Trophoblast cell (in vitro differentiated cells and primary cell): ENCODE measurements around the gene RTRAF.

ENCODE experiments used
- DNase-seq, 2 donors: peaks; one replicate each; pipeline ENCODE4 v3.0.0-alpha.2; 2016
- H2AFZ ChIP-seq: 2 replicates; pipeline ENCODE4 v1.6.1; 2013; ENCODE audit warnings: low read length, moderate library complexity, mild to moderate bottlenecking; ENCODE audit not compliant: insufficient read depth, poor library complexity
- H2AK5ac ChIP-seq: 2 replicates; pipeline ENCODE4 v1.6.1; 2013; ENCODE audit warnings: mild to moderate bottlenecking, low read length
- H2BK120ac ChIP-seq: 2 replicates; pipeline ENCODE4 v1.6.1; 2013; ENCODE audit warnings: low read length, mild to moderate bottlenecking, moderate library complexity; ENCODE audit not compliant: insufficient read depth, poor library complexity
- H2BK12ac ChIP-seq: 2 replicates; pipeline ENCODE4 v1.6.1; 2013; ENCODE audit warnings: mild to moderate bottlenecking, low read length, moderate library complexity
- H2BK5ac ChIP-seq: 2 replicates; pipeline ENCODE4 v1.6.1; 2013; ENCODE audit warnings: low read length, low read depth, moderate library complexity, mild to moderate bottlenecking; ENCODE audit not compliant: poor library complexity
- H3K14ac ChIP-seq: 2 replicates; pipeline ENCODE4 v1.6.1; 2013; ENCODE audit warnings: mild to moderate bottlenecking, low read length
- H3K18ac ChIP-seq: 2 replicates; pipeline ENCODE4 v1.6.1; 2013; ENCODE audit warnings: mild to moderate bottlenecking, low read length
- H3K23ac ChIP-seq: 2 replicates; pipeline ENCODE4 v1.6.1; 2013; ENCODE audit warnings: low read length
- H3K27ac ChIP-seq: 2 replicates; pipeline ENCODE4 v1.5.1; 2013; ENCODE audit warnings: low read depth, mild to moderate bottlenecking, inconsistent platforms, low read length, moderate library complexity
- H3K27me3 ChIP-seq: 2 replicates; pipeline ENCODE4 v1.6.1; 2013; ENCODE audit warnings: inconsistent platforms, mild to moderate bottlenecking, low read length, moderate library complexity; ENCODE audit not compliant: insufficient read depth
- H3K36me3 ChIP-seq, 2 experiments: 1 replicate in 1 of 2; 2 replicates in 1 of 2; pipeline ENCODE4 v1.6.1; 2013; ENCODE audit warnings: low read length in 2 of 2, mild to moderate bottlenecking in 2 of 2, moderate library complexity in 1 of 2; ENCODE audit not compliant: insufficient read depth in 2 of 2, control insufficient read depth in 1 of 2
- H3K4ac ChIP-seq: 2 replicates; pipeline ENCODE4 v1.6.1; 2013; ENCODE audit warnings: low read depth, mild to moderate bottlenecking, low read length, moderate library complexity
- H3K4me1 ChIP-seq, 2 experiments: 1 replicate in 1 of 2; 2 replicates in 1 of 2; pipeline ENCODE4 v1.6.1; 2013; ENCODE audit warnings: low read length in 2 of 2, mild to moderate bottlenecking in 2 of 2, moderate library complexity in 1 of 2; ENCODE audit not compliant: insufficient read depth in 2 of 2, control insufficient read depth in 1 of 2
- H3K4me2 ChIP-seq: 2 replicates; pipeline ENCODE4 v1.6.1; 2013; ENCODE audit warnings: inconsistent platforms, mild to moderate bottlenecking, low read length, moderate library complexity
- H3K4me3 ChIP-seq: 2 replicates; pipeline ENCODE4 v1.5.1; 2013; ENCODE audit warnings: mild to moderate bottlenecking, low read depth, low read length, inconsistent platforms
- H3K79me1 ChIP-seq: one replicate; pipeline ENCODE4 v1.6.1; 2013; ENCODE audit warnings: low read length
- H3K79me2 ChIP-seq: 2 replicates; pipeline ENCODE4 v1.6.1; 2013; ENCODE audit warnings: low read length, mild to moderate bottlenecking; ENCODE audit not compliant: control insufficient read depth, insufficient read depth, poor library complexity
- H3K9ac ChIP-seq: 2 replicates; pipeline ENCODE4 v1.6.1; 2013; ENCODE audit warnings: mild to moderate bottlenecking, low read length
- H3K9me3 ChIP-seq: 2 replicates; pipeline ENCODE4 v1.6.1; 2013; ENCODE audit warnings: low read depth, mild to moderate bottlenecking, control low read depth, inconsistent platforms, low read length; ENCODE audit not compliant: insufficient read depth
- H4K12ac ChIP-seq: 2 replicates; pipeline ENCODE4 v1.6.1; 2013; ENCODE audit warnings: low read depth, mild to moderate bottlenecking, low read length, moderate library complexity
- H4K8ac ChIP-seq: 2 replicates; pipeline ENCODE4 v1.6.1; 2013; ENCODE audit warnings: low read depth, mild to moderate bottlenecking, low read length, moderate library complexity
- H4K91ac ChIP-seq: one replicate; pipeline ENCODE4 v1.6.1; 2013; ENCODE audit warnings: low read depth, mild to moderate bottlenecking, low read length, moderate library complexity
- WGBS: extraction: QIAGEN DNeasy Blood & Tissue Kit; methylation state at CpG from one replicate; pipeline ENCODE4 v1.1.7; 2013; ENCODE audit warnings: missing lambda C conversion rate; ENCODE audit not compliant: insufficient read length, insufficient coverage; ENCODE audit errors: extremely low coverage; 5-methylcytosine and 5-hydroxymethylcytosine counted together

RTRAF gene

DNA sequence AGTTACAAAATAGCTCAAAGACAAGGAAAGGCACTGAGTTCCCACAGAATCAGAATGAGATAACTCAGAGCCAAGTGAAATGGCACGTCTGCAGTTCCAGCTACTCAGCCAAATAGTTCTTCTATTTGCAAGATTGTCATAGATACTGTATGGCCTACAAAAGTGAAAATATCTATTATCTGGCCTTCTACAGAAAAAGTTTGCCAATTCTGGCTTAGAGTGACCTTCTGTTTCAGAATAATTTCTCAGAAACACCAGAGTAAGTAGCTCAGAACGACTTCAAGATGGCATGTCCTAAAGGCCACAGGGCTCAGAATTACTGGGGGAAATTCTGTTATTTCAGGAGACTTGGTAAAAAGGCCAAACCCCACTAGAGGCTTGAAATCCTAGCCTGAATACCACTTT, 10.7 kb upstream of the RTRAF start:
- peak in 1 of 2 donors; percentile 41 for DNase-seq
- Histone ChIP-seq H2BK5ac (no peak overlapping the region), H2BK120ac (no peak overlapping the region), H3K23ac (no peak overlapping the region), H4K12ac (no peak overlapping the region), H3K4ac (no peak overlapping the region), H3K4me3 (no peak overlapping the region), H4K91ac (no peak overlapping the region), H2BK12ac (no peak overlapping the region), H3K18ac (no peak overlapping the region), H3K4me1 (no peaks in the 10 kb centered on the region), H3K4me2 (no peak overlapping the region), H3K14ac (no peak overlapping the region), H3K79me1 (no peaks in the 10 kb centered on the region), H3K79me2 (no peaks in the 10 kb centered on the region), H4K8ac (no peak overlapping the region), H3K36me3 (no peaks in the 10 kb centered on the region), H3K27me3 (no peaks in the 10 kb centered on the region), H2AFZ (no peak overlapping the region), H3K9ac (no peak overlapping the region), H3K27ac (no peak overlapping the region), H3K9me3 (peaks cover 1% of the 10 kb centered on the region), H2AK5ac (no peak overlapping the region)
- no CpG with 5 or more reads among the region's 2 CpGs for WGBS

DNA sequence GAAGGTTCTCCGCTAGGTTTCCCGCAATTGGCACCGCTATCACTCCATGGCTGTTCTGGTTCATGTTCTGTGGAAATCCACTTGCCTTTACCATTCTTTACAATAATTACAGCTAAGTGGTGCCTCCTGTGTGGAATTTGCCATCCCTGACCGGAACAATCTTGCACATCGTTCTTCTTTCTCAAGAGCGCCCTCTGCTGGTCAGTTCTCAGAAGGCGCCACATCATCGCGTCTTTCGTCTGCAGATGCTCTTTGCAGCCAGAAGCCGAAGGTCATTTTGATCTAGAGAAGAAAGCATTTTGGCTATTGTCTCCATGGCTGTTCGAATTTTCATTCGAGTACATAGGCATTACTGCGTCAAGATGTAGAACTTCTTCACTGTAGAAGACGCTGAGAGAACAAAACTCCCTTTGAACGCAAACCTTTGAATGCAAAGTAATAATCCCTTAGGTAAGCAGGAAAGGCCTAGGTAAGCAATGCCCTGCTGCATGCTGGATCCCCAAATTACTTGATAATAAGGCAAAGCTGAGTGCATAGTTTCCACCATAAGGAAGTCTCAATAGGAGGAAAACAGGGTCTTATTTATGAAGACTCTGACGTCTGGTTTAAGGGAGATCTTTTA, 10.1 kb upstream of the RTRAF start:
- Histone ChIP-seq H3K4me1 (no peaks in the 10 kb centered on the region), H3K23ac (no peak overlapping the region), H3K18ac (no peak overlapping the region), H3K9ac (no peak overlapping the region), H2BK12ac (no peak overlapping the region), H3K79me1 (no peaks in the 10 kb centered on the region), H2BK5ac (no peak overlapping the region), H4K12ac (no peak overlapping the region), H3K36me3 (no peaks in the 10 kb centered on the region), H3K27me3 (no peaks in the 10 kb centered on the region), H3K9me3 (peaks cover 1% of the 10 kb centered on the region), H3K4me3 (no peak overlapping the region), H4K8ac (no peak overlapping the region), H4K91ac (no peak overlapping the region), H3K4ac (no peak overlapping the region), H2AFZ (no peak overlapping the region), H3K4me2 (no peak overlapping the region), H3K14ac (no peak overlapping the region), H2AK5ac (no peak overlapping the region), H2BK120ac (no peak overlapping the region), H3K79me2 (no peaks in the 10 kb centered on the region), H3K27ac (no peak overlapping the region)
- DNase-seq = peak; percentile 81 to 94
- 100% methylated on average over 1 of the region's 17 CpGs for WGBS

DNA sequence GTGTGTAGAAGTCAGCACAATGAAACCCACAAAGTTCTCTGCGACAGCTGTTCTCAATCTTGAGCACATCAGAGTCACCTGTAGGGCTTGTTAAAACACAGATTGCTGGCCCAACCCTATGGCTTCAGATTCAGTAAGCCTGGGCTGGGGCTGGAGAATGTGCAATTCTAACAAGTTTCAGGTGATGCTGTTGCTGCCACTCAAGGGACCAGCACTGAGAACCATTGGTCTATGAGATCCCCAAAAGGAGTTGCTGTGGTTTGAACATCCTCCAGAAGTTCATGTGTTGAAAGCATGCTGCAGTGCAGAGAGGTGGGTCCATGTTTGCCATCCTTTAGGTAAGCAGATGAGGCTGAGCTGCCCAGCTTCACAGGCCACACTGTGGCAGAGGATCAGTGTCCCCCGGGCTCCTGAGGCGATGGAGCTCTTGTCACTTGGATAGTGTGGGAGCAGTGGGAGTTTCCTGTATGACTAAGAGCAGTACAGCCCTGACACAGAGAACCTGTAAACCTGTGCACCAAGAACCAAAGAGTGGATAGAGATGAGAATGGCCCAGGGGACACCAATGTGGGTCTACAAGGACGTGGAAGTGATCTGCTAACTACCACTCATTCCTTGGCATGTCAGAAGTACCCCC, 8.0 kb upstream of the RTRAF start:
- Histone ChIP-seq H3K79me2 (no peaks in the 10 kb centered on the region), H3K4me1 (no peaks in the 10 kb centered on the region), H2BK5ac (no peak overlapping the region), H3K9ac (no peak overlapping the region), H4K91ac (no peak overlapping the region), H3K27ac (no peak overlapping the region), H2BK12ac (no peak overlapping the region), H3K23ac (no peak overlapping the region), H3K18ac (no peak overlapping the region), H2AK5ac (no peak overlapping the region), H3K79me1 (no peaks in the 10 kb centered on the region), H2AFZ (no peak overlapping the region), H3K4ac (no peak overlapping the region), H4K8ac (no peak overlapping the region), H3K4me3 (no peak overlapping the region), H3K9me3 (peaks cover 1% of the 10 kb centered on the region), H3K36me3 (no peaks in the 10 kb centered on the region), H3K4me2 (no peak overlapping the region), H4K12ac (no peak overlapping the region), H3K27me3 (no peaks in the 10 kb centered on the region), H3K14ac (no peak overlapping the region), H2BK120ac (no peak overlapping the region)
- no CpG with 5 or more reads among the region's 4 CpGs for WGBS
- no peak for DNase-seq

DNA sequence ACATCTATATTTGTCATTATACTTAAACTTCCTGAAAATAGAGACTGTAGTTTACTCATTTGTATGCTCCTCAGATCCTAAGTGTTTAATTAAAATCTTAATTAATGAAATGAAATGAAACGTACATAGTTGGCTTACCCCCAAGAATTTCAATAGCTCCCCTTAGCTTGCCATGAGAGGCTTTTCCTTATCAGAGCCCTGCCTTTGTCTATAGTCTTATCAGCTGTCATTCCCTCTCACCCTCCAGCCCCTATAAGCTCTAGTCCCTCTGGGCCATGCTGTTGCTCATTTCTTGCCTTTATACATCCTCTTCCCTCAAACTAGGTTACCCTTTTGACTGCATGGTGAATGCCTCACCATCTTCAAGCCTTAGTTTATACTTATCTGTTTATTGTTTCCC, 1.1 kb upstream of the RTRAF start:
- Histone ChIP-seq H4K91ac (no peak overlapping the region), H3K4ac (no peak overlapping the region), H2AFZ (no peak overlapping the region), H3K14ac (no peak overlapping the region), H3K23ac (no peak overlapping the region), H3K4me2 (no peak overlapping the region), H3K18ac (no peak overlapping the region), H4K12ac (peak overlapping the region; percentile 8), H3K27ac (no peak overlapping the region), H3K79me1 (peaks cover 2% of the 10 kb centered on the region), H3K4me3 (no peak overlapping the region), H2AK5ac (no peak overlapping the region), H3K27me3 (no peaks in the 10 kb centered on the region), H2BK12ac (no peak overlapping the region), H3K4me1 (peaks cover 0 to 3% of the 10 kb centered on the region in 2 experiments), H2BK120ac (no peak overlapping the region), H3K36me3 (peaks cover 6 to 7% of the 10 kb centered on the region in 2 experiments), H2BK5ac (no peak overlapping the region), H3K9ac (no peak overlapping the region), H4K8ac (peak overlapping the region; percentile 50), H3K9me3 (no peaks in the 10 kb centered on the region), H3K79me2 (peaks cover 7% of the 10 kb centered on the region)
- WGBS = no CpG with 5 or more reads among the region's 1 CpG
- no peak for DNase-seq
